ENCODE results near the gene IGHMBP2. TPM values are rescaled to one million over a fixed set of nuclear protein-coding genes. Genes with fewer than 3 reads are reported as not detected.
A peak's percentile ranks its signal among the peaks of the same experiment; 100 is the strongest.

The IGHMBP2 gene
- total RNA-seq, 1 experiment from 2014 or later: 24.0 TPM

DNA sequence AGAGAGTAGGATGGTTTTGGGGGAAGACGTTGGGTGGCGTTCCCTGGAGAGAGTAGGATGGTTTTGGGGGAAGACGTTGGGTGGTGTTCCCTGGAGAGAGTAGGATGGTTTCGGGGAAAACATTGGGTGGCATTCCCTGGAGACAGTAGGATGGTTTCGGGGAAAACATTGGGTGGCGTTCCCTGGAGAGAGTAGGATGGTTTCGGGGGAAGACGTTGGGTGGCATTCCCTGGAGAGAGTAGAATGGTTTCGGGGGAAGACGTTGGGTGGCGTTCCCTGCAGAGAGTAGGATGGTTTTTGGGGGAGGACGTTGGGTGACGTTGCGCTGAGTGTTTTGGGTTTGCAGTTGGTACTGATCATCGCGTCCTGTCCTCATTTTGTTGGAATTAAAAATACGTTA lies 28.2 kb downstream of the IGHMBP2 start:
- Mint-ChIP-seq H3K9me3 (no peaks in the 10 kb centered on the region), H3K4me3 (peak overlapping the region in 1 of 2 experiments; percentile 8; a peak in 1 of 5 replicates), H3K27ac (peak overlapping the region in 1 of 3 experiments; percentile 80; a peak in 2 of 7 replicates), H3K4me1 (no peaks in the 10 kb centered on the region), H3K36me3 (ENCODE audit: insufficient read depth in 1 of 3, low read depth in 3 of 3) (peaks cover 20 to 53% (median 37%) of the 10 kb centered on the region in 3 experiments), H3K27me3 (ENCODE audit: low read depth) (no peaks in the 10 kb centered on the region)
- Histone ChIP-seq H3K23me2 (ENCODE audit: insufficient read length, low read depth, low read length, poor library complexity, severe bottlenecking) (no peaks in the 10 kb centered on the region), H2BK5ac (ENCODE audit: insufficient read length, low read length) (no peak overlapping the region), H4K8ac (replicated peaks; ENCODE audit: insufficient read length, low read depth, low read length) (no peak overlapping the region), H2BK20ac (ENCODE audit: low read depth, low read length, poor library complexity, severe bottlenecking) (no peak overlapping the region), H2BK15ac (ENCODE audit: low read depth, low read length) (no peak overlapping the region), H3K9ac (ENCODE audit: extremely low read depth, insufficient read length, low read length) (no peak overlapping the region), H3K4ac (ENCODE audit: low read depth, low read length) (no peak overlapping the region), H3K23ac (ENCODE audit: insufficient read length, low read depth, low read length) (no peak overlapping the region), H3T11ph (ENCODE audit: low read length) (no peak overlapping the region), H3K18ac (ENCODE audit: insufficient read length, low read depth, low read length) (no peak overlapping the region), H3K9me3 (ENCODE audit: control insufficient read depth, low read depth, low read length) (no peaks in the 10 kb centered on the region), H3K27ac (ENCODE audit: insufficient read length, low read depth, low read length) (no peak overlapping the region), H3K14ac (ENCODE audit: insufficient read depth, low read length) (no peak overlapping the region), H3K4me1 (ENCODE audit: insufficient read depth, low read length) (no peaks in the 10 kb centered on the region), H3K56ac (ENCODE audit: insufficient read length, low read depth, low read length) (no peak overlapping the region), H2AK5ac (ENCODE audit: insufficient read length, low read length) (no peak overlapping the region), H3K79me2 (ENCODE audit: insufficient read depth, low read length) (no peaks in the 10 kb centered on the region), H4K91ac (ENCODE audit: insufficient read length, low read depth, low read length) (no peak overlapping the region), H2BK120ac (ENCODE audit: low read depth, low read length, poor library complexity, severe bottlenecking) (no peak overlapping the region), H3K27me3 (ENCODE audit: insufficient read depth, low read length) (no peaks in the 10 kb centered on the region), H3K79me1 (ENCODE audit: insufficient read depth, low read depth, low read length, poor library complexity, severe bottlenecking) (no peaks in the 10 kb centered on the region), H4K20me1 (ENCODE audit: control insufficient read depth, insufficient read depth, insufficient read length) (no peaks in the 10 kb centered on the region), H2BK12ac (ENCODE audit: insufficient read length, low read depth, low read length) (no peak overlapping the region), H3K4me2 (ENCODE audit: insufficient read depth, insufficient read length, low read length) (no peak overlapping the region), H4K5ac (ENCODE audit: insufficient read length, low read depth, low read length) (no peak overlapping the region), H2AFZ (ENCODE audit: low read length) (no peak overlapping the region)
- DNase-seq: no peak
- no CpG with 5 or more reads among the region's 17 CpGs for WGBS (ENCODE audit: extremely low coverage, insufficient read length, low lambda C conversion rate)
- TF ChIP-seq, protein P1, sequence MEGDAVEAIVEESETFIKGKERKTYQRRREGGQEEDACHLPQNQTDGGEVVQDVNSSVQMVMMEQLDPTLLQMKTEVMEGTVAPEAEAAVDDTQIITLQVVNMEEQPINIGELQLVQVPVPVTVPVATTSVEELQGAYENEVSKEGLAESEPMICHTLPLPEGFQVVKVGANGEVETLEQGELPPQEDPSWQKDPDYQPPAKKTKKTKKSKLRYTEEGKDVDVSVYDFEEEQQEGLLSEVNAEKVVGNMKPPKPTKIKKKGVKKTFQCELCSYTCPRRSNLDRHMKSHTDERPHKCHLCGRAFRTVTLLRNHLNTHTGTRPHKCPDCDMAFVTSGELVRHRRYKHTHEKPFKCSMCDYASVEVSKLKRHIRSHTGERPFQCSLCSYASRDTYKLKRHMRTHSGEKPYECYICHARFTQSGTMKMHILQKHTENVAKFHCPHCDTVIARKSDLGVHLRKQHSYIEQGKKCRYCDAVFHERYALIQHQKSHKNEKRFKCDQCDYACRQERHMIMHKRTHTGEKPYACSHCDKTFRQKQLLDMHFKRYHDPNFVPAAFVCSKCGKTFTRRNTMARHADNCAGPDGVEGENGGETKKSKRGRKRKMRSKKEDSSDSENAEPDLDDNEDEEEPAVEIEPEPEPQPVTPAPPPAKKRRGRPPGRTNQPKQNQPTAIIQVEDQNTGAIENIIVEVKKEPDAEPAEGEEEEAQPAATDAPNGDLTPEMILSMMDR (conservative IDR thresholded peaks at IDR 0.05): no peak
